GM19395 (cell line): Measurements from ENCODE around the gene ANKS1A.

Experiments
- ATAC-seq: cut with Tn5 transposase; IDR thresholded peaks from one replicate; pipeline ENCODE4 v1.9.1; 2021; ENCODE audit warnings: mild to moderate bottlenecking, moderate library complexity; ENCODE audit not compliant: unreplicated experiment

ANKS1A gene

DNA sequence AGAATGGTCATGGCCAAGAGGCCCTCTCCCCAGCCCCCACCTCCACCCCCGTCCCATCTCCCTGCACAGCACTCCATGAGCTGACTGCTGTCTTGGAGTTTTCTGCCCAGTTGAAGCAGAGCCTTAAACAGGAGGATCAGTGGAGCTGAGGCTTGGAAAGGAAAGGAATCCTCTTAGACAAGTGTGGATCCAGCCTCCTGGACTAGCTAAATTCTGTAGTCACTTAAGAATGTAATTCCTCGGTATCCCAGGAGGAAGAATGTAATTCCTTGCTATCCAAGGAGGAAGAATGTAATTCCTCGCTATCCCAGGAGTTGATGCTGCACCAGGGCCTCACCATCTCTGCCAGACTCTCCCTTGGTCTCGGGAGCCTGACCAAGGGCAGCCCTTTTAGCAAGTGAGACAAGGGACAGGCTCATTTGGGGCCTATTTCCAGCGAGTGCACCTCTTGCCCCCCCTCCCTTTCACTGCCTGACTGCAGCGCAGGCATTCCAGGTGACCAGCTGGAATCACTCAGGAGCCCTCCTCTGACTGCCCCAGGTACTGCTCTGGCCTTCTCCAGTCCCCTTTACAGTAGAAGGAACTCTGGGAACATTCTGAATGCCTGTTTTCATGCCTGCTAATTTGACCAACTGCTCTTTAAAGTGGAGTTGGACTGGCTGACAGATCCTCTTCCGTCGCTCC lies 175.8 kb downstream of the ANKS1A start:
- ATAC-seq = no peak

DNA sequence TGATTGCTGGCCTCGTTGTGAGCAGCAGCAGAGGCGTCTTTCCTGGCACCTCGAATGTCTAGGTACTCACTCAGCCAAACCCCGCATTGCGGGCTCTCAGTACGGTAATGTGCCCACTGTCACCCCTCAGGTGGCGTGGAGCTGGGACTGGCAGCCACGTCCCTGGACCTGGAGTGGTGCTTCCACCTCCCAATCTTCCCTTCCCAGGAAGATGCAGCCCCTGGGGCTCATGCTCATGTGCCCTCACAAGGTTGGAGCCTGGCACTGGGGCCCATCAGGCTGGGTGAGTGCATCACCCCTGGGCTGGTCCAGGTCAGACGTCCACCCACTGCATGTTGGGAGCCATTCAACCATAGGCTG lies 176.4 kb downstream of the ANKS1A start:
- no peak for ATAC-seq

DNA sequence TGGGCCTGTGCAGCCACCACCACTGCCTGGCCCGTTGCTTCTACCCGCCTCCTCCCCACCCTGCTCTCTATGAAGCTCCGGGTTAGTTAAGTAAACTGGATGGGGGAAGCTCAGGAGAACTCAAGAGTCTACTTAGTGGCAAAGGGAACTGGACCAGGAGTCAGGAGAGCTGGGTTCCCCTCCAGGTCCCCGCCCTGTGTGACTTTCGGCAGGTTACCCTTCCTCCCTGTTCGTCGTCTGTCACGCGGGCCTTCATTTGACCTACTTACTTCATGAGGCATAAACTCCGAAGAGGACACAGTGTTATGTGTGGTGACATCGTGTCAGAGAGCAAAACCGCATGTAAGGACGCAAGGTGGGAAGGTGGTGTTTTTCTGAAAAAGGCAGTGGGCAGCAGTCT lies 176.8 kb downstream of the ANKS1A start:
- ATAC-seq = no peak

DNA sequence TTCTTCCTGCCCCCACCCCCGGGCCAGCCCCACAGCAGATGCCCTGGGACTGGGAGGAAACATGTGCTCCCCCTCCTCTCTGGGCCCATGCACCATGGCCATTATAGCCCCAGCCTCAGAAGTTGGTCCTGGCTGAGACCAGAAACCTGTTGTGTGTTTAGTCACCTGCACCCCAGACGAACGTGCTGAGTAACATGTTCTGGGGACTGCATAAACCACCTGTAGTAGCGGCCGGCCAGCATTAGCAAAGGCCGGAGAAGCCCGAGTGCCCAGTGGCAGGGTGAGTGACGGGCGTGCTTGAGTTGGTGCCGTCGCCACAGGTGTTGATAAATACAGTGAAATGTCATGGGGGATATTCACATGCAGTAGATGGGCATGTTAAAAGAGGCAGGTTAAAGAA lies 178.2 kb downstream of the ANKS1A start:
- no peak for ATAC-seq

DNA sequence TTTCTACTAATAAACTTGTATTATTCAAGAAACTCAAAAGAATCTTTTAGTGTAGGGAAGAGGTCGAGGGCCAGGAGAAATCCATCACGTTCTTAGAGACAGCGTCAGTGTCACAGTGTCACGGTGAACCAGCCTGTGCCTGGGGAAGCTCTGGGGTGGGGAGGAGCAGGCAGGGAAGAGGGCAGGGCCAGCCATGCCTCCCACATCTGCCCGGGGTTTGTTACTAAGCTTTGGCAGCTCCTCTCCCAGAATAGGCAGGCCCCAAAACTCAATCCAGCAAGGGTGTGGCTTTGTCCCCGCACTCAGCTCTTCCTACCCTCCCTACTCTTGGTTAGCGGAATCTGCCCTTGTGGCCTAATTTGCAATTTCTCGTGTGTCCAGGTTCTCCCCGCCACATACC lies 179.2 kb downstream of the ANKS1A start:
- ATAC-seq = no peak

DNA sequence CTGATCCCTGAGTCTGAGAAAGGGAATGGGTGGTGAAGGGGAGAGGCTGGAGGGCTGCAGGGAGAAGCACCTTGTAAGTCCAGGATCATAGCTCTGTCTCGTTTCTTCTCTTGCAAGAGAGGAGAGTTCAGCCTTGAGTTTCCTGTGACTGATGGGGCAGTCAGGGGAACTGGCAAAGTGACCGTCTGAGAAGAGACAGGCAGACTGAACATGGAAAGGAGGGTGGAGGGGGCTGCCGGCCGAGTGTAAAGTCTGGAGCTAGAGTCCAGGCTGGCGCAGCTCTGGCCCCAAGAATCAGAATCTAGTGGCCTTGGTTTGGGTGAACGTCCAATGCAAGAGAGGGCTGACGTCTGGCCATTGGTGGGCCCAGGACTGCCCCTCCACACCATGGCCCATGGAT lies 179.6 kb downstream of the ANKS1A start:
- no peak for ATAC-seq

DNA sequence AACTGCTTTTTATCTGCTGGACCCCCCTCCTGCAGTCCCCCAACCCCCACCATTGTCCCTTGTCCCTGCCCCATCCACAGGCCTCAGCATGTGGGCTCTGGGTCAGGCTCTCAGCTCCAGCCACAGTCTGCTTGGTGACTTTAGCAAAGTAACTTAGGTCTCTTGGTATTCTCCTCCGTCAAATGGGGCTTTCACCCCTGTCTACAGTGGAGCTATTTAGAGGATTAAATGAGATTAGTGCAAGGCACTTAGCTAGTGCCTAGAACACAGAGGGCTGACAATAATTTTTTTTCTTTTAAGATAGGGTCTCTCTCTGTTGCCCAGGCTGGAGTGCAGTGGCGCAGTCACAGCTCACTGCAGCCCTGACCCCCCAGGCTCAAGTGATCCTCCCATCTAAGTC lies 180.2 kb downstream of the ANKS1A start:
- ATAC-seq = no peak

DNA sequence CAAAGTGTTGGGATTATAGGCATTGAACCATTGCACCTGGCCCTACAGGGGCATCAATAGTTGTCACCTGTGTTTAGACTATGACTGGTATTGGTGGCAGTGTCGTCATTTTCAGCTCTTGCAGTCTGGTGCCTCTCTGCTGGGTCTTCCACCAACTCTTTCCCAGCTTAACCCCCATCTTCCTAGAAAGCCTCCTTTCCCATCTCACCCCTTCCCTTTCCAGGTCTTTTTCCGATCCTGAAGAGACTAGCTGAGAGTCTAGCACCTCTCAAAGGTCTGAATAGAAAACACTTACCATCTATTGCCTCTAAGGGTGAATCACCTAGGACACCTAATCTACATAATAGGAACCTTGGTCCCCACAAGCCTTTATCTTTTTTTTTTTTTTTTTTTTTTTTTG lies 181.1 kb downstream of the ANKS1A start:
- ATAC-seq = no peak

DNA sequence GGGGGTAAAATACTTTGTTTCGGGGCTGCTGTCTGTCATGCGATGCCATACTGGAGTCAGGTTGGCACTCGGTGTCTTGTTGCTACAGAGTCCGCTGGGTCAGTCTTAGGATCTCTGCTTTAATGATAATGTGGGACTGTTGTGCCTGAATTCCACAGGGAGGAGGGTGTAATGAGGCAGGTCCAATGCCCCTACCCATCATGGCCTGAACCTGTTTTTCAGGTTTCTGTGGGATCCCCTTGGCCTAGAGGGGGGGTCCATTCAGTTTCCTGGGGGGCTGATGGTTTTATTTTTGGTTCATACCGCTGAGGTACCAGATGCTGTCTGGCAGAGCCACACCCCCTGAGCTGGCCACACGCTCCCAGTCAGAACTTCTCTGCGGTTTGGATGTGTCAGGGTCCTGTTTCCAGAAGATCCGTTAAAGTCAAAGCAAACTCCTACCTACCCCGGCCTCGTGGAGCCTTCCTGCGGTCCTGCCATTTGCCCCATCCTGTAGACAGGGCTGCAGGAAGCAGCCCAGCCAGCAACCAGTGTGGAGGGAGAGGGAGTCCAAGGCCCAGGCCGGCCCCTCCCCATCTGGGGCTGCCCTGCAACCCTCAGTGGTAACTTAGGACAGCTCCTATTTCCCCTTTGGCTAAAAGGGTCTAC lies 182.4 kb downstream of the ANKS1A start:
- no peak for ATAC-seq

DNA sequence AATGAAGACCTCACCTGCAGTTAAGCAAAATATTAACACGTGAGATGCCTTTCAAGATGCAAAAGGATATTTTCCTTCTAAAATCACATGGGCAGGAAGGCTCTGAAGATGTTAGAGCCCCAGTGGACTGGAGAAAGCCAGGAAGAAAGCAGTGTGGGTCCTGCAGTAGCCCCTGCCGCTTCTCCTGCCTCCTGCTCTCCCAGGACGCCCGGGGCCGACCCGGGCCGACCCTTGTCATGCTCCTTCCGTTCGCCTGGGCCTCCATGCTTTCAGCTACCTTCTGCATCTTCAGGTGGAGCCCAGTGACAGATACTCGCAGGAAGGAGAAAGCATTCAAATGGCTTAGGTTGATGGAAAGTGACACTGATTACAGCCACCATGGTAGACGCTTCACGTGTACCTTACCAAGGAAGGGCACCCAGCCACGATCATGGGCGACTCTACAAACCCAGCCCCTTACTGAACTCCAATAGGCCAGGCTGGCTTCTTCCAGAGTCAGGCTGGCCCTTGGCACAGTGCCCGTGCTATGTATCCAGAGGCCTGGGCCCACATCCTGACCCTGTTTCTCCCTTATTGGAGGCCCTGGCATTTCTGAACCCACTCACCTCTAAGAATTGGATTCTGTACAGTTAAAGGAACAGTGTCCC lies 183.1 kb downstream of the ANKS1A start:
- ATAC-seq = no peak

DNA sequence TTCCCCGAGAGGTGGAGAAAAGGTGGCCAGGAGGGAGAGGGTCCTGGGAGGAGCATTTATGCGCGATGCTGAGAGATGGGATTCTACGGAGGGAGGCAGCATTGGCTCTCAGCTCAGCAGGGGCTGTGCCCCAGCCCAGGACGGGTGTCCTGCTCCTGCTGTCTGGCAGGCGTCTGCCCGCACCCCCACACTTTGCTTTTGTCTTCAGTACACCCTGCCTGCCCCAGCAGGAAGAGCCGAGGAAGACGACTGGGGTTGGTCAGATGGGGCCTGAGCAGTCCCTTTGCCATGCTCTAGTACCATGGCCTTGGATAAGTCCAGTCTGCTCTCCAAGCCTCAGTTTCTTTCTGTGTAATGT lies 183.6 kb downstream of the ANKS1A start:
- ATAC-seq = no peak

DNA sequence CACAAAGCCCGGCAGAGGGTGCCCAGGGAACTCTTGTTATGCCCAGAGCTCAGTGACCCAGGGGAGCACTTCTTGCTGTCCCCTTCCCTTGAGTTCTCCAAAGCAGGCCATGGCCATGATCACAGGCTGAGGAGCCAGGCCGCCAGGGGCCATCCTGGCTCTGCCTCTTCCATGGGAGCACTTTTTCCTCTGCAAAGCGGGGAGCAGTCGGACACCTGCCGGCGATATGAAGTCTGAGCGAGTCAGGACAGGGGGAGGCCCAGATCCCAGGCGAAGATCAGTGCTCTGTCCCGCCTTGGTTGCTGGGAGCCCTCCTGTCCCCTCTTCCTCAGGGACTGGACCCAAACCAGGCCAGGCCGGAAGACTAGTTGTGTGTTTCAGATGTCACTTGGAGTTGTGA lies 184.2 kb downstream of the ANKS1A start:
- no peak for ATAC-seq

DNA sequence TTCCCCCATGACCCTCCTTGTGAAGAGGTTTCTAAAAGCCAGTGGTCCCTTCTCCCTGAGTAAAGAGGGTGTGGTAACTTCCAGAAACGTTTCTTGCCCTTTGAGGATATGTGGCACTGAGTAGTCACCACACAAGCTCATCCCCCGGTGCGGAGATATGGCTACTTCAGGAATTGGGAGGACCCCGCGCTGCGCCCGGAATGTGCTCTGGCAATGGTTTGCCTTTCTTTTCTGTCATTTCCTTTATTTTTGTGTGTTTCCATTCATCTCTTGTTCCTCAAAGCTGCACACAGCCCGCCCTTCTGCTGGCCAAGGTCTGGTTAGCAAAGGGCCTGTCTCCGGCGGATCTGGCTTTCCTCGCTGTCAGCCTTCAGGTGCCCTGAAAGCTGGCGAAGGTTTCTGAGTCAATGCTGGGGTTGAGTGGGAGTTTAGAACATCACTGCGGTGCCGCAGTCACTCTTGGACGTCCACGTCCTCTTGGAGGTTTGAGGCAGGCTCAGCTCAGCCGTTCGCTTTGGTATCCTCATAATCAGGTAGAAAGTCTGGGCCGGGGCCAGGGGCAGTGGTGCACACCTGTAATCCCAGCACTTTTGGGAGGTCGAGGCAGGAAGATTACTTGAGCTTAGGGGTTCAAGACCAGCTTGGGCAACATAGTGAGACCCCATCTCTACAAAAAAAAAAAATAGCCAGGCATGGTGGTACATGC lies 184.9 kb downstream of the ANKS1A start:
- ATAC-seq = no peak

DNA sequence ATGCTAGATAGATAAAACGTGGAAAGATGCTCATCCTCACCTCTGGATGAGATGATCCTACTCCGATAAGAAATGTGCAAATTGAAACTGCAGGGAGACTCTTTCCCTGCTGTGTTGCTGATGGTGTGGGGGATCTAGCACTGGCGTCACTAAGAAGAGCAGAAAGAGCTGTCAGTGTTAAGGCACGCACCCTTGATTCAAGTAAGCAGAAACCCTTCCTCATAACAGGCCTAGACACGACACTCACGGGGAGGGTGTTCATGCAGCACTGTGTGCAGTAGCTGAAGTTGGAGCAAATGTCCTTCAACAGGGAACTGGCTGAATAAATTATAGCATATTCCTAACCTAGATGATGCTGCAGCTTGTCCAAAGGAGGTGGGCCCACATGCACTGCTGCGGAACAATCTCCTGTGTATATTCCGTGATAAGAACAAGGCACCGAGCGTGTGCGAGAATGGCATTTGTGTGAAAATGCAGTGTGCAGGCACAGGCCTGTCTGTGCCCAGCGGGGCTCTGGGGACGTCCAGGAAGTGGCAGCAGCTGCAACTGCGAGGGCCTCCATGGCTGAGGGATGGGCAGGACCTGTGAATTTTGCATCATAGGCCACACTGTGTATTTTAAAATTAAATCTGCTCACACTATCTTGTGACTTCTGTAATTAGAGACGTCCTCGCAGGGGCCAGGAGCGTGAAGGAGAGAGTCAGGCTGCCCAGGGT lies 188.1 kb downstream of the ANKS1A start:
- ATAC-seq = no peak

DNA sequence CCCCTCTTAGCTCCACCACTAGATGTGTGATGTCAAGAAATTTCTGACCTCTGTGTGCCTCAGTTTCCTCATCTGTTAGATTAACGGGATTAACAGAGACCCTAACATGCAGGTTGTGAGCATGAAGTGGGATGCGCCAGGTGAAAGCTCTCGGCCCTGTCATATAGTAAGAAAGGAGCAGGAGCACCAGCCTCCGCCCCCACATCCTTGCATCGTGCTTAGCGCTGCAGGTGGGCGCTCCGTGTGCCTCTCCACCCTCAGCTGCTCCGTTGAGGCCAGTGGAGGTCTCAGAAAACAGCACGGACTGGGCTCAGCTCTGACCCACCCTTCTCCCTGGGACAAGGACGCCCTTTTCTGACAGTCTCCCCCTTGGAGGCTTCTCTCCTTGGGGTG lies 188.7 kb downstream of the ANKS1A start:
- no peak for ATAC-seq

DNA sequence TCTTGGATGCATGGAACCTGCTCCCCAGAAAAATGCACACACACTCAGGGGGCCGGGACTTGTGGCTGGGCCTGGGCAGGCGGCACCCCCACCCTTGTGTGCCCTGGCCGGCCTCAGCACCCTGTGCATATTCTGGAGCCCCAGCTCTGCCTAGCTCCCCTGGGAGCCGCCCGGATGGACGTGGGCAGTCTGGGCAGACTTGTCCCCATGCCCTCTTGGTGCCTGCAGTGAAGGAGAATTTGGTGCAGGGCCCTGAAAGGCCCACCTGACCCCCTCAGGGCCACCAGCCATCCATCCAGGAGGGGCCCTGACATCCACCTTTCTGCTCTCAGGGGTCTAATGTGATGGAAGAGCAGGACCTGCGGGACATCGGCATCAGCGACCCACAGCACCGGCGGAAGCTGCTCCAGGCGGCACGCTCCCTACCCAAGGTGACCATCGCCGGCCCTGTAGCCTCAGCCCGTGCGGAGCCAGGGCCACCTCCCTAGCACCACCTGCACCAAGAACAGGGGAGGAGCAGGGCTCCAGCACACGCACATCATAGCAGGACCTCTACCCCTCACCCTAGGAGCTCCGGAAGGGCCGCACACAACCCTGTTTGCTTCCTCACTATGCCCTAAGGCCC lies 189.3 kb downstream of the ANKS1A start:
- ATAC-seq = no peak

DNA sequence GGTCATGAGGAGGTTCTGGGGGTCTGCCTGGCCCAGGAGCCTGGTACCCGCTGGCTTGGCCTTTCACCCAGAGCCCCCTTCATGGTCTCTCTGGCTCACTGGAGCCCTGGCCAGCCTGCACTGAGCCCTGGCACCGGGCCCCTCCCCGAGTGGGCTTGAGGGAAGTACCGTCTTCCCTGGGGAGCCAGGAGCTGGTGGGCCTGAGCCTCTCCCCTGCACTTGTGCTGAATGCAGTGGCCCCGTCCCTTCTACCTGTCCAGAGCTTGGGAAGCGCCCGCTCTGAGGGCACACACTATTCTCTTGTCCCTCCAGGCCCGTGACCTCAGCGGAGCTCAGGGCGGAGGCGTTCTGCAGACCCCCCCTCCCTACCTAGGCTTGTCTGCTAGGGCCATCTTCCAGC lies 189.8 kb downstream of the ANKS1A start:
- no peak for ATAC-seq

DNA sequence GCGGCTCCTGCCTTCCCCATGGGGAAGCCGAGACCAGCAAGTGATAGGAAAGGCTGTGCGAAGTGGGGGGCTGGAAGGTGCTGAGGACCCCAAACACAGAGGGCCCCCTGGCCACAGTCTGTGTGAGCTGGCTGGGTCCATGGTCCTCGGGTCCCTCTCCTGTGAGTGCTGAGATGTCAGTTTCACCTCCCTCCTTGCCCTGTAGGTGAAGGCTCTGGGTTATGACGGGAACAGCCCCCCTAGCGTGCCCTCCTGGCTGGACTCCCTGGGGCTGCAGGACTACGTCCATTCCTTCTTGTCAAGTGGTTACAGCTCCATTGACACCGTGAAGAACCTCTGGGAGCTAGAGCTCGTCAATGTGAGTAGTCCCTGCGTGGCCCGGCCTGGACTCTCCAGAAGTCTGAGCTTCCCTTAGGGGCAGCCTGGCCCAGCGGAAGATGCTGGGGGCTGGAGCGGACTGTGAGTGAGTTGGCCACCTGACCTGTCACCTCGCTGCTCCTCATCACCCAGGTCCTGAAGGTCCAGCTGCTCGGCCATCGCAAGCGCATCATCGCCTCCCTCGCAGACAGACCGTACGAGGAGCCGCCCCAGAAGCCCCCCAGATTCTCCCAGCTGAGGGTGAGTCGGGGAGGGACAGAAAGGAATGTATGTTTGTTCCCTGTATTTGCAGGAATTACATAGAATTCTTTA lies 190.4 kb downstream of the ANKS1A start:
- no peak for ATAC-seq

DNA sequence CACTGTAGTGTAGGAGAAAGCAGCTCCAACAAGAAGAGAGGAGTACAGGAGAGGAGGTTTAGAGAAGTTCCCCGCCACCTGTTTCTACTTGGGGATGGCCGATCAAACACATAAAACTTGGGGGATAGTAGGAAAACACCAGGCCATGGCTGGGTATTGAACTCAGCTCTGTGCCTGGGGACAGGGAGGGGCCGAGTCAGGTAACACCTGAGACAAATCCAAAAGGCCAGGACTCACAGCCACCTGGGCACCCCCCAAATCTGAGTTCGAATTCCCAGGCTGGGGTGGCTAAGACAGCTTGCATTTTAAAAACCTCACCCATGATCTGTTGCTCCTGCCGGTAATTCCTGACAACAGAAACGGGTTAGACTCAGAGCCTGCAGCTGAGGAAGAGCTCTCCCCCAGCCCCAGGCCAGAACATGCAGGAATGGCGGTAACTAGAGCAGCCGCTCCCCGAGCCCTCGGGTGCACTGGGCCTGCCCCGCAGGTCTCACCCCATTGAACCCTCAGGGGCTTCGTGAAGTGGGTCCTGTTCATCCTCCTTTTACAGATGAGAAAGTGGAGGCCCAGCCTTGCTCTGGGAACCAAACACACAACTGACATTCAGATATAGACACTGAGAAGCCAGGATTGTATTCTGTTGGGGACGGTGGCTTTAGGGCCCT lies 191.1 kb downstream of the ANKS1A start:
- no peak for ATAC-seq
